ENCODE measurements around the gene HMGN1. TPM values are rescaled to one million over a fixed set of nuclear protein-coding genes. Genes with fewer than 3 reads are reported as not detected.

Gene HMGN1
- polyA plus RNA-seq, 12 donors = 207 to 511 (median 342) TPM; not detected in 1

DNA sequence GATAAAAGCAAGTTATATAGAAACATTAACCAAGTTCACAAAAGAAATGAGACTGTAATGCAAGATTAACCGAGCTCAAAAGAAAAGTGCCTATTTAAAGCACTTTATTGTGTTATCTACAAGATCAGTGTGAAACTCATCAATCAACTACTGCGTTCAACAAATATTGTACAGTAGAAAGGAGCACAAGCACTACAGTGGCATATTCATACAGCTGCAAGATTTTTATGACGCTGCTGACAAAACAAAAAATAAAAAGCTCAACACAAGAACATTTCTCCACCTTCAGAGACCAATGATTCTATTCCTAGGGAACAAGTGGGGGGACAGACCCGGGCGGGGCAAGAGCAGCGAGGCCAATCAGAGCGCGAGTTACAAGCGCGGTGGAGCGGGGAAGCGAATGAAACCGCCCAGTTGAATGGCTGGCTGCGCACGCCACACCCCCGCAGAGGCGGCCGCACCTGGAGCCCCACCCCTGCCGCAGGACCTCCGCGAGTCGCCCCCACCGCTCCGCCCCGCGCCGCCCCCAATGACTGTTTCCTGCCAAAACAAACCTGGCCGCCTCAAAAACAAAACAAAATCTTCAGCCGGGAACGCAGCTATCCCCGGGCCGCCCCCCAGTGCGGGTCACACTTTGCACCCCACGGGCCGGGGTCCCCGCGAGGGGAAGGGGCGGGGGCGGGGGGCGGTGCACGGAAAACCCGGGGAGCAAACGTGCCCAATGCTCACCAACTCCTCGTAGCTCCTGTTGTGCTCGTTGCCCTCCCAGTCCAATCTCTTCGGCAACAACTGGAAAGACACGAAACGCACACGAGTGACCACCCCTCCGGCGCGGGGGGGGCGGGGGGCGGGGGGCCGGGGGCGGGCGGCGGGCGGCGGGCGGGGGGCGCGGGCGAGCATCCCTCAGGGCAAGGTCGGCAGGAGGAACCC, 36.5 kb downstream of the HMGN1 start:
- peak; percentile 94 for DNase-seq

GRCh38 chr21:39311164-39311563, 37.7 kb downstream of the HMGN1 start:
- DNase-seq = no peak

DNA sequence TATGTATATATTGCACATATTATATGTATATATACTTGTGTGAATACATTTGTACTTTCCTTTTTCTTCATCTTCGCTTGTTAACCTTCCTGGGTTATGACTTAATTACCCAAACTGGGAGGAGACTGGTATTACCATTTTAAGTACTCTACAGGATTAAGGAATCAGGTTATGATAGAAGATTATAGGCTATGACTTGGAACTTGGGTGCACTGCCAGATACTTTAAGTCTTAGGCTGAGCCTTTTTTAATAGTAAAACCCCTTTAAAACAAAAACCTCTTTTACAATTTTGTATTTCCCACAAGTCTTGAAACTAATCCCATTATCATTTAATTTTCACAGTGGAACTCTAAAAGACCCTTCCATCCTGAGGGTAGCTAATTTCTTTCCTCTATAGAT, 41.4 kb downstream of the HMGN1 start:
- no peak for DNase-seq

DNA sequence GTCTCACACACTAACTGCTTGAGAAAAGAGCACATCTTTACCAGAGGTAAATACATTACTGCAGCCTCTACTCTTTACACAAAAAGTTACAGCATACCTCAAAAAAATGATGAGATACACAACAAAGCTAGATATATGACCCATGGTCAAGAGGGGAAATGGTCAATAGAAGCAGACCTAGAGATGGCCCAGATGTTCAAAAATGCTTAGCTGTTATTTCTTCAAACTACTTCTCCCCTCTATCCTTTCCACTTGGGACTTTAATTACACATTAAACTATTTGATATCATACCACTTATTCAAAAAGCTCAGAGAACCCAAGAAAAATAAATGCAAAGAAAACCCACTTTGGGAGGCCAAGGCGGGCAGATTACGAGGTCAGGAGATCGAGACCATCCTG, 48.3 kb downstream of the HMGN1 start:
- DNase-seq = no peak

DNA sequence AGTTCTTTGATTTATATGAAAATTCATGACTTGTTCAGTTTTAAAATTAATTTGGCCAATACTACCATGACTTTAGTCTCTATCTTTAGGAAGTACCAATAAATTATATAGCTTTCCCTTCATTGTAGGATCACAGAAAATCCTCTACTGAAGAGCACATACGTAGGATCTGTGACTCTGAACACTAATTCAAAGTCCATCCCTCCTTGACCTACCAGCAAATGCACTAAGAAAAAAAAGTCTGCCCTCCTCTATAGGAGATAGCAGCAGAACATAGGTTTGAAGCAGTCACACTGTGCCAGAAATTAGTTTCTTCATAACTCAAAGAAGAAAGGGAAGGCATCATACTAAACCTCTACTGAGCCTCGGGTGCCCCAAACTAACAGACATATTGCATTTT, 52.0 kb downstream of the HMGN1 start:
- no peak for DNase-seq

Other genes with a start within 250 kb of the HMGN1 start
- 10 to 100 TPM in 11 of 12 donors, not detected in 1; 25.2 to 44.6 (median 36.5) TPM for gene PSMG1, start 165.6 kb downstream of the HMGN1 start, polyA plus RNA-seq (ENCODE audit: insufficient read length in 12 of 12)
- 10 to 100 TPM in 11 of 12 donors, not detected in 1; 27.4 to 41.1 (median 37.0) TPM for gene BRWD1, start 35.5 kb downstream of the HMGN1 start, polyA plus RNA-seq (ENCODE audit: insufficient read length in 12 of 12)
- gene LCA5L, start 96.7 kb upstream of the HMGN1 start, polyA plus RNA-seq (ENCODE audit: insufficient read length in 12 of 12) = 1 to 10 TPM in 8 of 12 donors, under 1 TPM in 2, not detected in 2; 0.84 to 3.6 (median 1.8) TPM
- 100 to 1,000 TPM in 10 of 12 donors, 10 to 100 TPM in 1, not detected in 1; 86.9 to 292 (median 222) TPM for gene SH3BGR, start 102.9 kb upstream of the HMGN1 start, polyA plus RNA-seq (ENCODE audit: insufficient read length in 12 of 12)